Stimulated activated CD8-positive, alpha-beta memory T cell treated with anti-CD3 and anti-CD28 coated beads, Interleukin-12 subunit alpha, Interleukin-12 subunit beta, amount 100 ng/mL, for 24 hours (primary cell): ENCODE measurements around the gene LIMK1.
"Not testable (repeated sequence)": the region's sequence is repeated elsewhere in the genome, so short reads cannot be mapped to it uniquely, and the experiment has no call there.

ENCODE experiments used
- DNase-seq: peaks from one replicate; pipeline ENCODE4 v3.0.0-alpha.2; 2020; ENCODE audit errors: extremely low read depth

LIMK1 gene

DNA sequence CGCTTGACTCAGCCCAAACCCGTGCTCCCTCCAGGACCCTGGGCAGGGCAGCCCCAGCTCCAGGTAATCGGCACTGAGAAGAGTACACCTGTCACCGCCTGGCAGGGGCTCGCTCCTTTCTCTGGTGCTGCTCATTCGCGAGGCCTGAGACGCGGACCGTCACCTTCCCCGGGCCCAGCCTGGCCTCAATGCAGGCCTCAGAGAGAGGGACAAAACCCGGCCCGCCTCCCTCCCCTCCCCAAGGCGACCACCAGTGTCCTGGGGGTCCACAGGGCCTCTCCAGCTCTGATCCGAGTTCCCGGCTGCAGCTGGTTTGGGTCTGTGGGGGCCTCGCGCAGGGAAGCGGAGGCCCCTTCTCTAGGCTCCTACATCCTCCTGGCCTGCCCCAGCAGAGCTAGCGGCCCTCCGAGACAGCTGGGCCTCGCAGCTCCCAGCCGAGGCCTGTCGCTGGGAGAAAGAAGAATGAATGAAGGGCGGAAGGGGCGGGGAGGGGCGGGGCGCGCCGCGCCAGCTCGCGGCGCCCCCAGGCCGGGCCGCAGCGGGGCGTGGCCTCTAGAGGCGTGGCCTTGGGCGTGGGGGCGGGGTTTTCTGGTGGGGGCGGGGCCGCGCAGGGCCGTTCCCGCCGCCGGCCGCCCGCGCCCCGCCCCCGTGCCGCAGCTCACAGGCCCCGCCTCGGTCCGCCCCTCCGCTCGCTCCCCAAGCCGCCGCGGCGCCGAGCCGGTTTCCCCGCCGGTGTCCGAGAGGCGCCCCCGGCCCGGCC lies at the start of gene LIMK1:
LIMK1 (plus strand) TSS at position 688 of the 760 bp plus-strand sequence. CDS start 187 bp downstream, outside the sequence.
- DNase-seq, result peak; percentile 59

DNA sequence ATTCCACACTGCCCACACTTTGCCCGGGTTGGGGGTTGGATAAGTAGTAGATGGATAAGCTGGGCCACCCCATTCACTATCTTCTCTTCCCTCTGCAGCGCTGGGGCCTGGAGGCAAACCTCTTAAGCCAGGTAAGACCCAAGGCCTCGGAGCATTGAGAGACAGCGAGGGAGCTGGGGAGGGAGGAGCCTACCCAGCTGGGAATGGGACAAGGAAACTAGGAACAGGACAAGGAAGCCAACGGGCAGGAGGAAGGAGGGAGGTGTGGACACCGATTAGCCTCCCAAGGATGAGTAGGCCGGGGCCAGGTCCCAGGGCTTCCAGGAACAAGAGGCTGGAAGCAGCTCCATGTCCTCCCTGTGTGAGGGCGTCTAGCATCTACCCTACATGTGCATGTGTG lies 46.0 kb upstream of the LIMK1 start:
- no peak for DNase-seq

DNA sequence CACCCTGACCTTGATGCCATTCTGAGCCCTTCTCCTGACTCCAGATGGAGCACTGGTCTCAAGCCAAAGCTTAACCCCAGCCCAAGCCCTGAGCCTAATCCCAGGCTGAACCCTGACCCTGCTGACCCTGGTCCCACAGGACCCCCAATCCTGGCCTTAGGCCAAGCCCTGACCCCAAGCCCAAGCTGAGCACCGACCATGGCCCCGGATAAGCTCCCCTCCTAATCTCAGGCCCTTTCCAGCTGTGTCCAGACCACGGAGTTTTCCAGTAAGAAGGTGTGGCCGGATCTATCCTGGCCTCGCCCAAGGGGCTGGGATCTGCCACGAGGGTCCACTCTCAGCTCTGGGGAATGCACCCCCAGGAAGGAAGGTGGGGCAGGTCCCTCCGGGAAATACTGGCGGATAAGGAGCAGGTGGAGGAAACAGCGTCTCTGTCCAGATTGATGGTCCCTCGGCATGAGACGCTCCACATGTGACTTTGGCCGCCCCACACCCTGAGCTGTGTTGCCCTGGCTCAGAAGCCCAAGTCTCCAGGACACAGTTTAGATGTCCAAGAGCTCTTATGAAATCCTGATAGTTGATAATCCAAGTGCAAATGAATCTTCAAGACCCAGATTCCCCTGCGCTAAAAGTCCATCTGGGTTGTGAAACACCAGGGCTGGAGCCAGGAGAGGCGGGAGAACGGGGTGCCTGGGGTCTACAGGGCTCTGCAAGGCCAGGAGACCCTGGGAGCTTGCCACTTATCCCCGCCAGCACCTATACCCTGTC lies 45.2 kb upstream of the LIMK1 start:
- no peak for DNase-seq

DNA sequence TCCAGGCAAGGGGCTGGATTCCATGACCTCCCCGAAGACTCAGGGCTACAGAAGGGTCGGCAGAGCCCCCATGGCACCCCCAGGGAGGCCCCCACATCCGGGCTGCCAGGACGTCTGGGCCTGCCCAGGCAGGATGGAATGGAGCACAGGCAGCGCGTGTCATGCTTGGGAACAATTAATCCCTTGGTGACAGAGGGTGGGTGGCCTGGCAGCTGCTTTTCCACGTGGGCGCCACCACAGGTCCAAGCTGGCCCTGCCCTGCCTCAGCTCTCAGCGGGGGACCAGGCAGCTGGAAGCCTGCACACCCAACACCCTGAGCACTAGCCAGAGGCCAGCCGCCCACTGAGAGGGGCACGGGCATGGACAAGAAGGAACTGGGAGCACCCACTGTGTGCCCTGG lies 44.3 kb upstream of the LIMK1 start:
- DNase-seq, result no peak

DNA sequence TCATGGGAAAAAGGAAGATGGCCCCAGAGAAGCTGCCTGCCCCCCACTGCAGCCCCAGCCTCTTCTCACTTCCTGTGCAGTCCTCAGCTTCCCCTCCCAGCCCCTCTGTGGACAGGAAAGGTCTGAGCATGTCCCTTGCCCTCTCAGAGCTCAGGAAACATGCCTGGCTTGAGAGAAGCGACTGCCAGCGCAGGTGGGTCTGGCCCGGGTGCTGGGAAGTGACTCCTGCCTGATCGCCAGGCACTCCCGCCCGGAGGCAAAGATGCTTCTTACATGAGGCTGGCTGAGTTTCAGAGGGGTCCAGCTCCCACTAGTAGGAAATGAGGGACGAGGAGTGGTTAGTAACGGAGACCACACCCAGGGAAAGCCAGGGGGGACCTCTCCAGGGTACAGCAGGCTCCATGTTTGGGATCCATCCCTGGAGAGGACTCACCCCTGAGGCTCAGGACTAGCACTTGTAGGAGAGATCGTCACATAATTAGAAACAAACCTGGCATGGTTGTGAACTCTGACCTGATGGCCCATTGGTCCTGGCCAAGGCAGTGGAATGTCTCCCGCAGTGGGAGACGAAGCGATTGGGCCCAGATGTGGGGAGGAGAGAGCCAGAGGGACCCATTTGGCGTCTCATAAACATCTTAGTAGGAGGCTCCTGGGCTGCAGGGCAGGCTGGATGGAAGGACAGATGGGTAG lies 43.4 kb upstream of the LIMK1 start:
- no peak for DNase-seq

DNA sequence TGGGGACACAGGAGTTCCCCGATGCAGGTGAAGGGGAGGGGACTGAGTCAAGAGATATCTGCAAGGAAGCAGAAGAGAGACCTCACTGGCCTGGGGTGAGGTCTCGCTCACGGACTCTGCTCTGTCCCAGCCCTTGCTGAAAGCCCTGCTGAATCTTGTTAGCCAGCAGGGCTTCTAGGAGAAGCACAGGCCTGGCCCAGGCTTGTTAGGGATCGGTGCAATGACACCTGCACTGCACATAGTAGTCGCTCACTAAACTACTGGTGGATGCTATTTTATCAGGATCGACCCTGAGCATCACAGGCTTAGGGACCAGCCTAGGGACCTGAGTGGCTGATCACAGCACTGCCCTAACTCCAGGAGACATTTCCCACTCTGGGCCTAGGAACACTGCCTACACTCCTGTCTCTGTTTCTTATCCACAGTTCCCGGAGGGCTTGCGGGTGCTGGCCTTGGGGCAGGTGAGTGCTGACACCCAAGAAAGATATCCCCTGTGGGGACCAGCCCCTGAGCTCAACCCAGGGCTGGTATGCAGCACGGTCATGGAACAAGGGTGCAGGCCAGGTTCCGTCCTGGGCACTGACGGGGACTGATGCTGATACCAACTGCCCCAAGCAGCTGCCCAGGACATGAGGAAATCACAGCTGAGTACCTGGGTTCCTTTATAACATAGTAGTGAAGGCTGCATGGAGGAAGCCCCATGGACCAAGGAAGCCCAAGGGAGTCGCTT lies 42.6 kb upstream of the LIMK1 start:
- DNase-seq, result no peak

DNA sequence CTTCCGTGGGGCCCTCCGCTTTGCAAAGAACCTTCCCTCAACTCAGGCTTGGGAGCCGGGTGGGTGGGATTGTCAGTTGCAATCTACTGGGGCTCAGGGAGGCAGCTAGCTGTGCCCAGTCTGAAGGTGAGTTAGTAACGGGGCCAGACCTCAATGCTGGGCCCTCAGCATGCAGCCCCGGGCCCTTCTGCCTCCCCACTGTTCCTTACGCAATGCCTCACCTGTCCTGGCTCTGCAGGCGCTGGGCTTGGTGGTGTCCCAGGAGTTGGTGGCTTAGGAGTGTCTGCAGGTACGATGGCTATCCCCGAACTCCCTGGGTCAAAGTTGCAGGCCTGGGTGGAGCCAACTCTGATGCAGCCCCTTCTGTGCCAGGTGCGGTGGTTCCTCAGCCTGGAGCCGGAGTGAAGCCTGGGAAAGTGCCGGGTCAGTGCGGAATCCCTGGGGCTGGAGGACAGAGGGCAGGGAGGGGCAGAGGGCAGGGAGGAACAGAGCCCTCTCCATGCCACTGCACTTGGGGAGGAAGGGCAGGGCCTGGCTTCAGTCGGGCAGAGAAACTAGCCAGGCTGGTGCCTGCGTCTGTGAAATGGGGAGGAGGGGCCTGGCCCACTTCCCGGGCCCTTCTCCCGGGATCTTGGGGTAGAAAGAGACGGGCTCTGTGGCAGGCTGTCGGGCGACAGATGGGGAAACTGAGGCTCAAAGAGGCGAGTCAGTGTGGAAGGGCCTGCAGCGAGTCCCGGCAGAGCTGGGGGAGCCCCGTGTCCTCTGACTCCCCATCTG lies 40.7 kb upstream of the LIMK1 start:
- DNase-seq, result no peak

DNA sequence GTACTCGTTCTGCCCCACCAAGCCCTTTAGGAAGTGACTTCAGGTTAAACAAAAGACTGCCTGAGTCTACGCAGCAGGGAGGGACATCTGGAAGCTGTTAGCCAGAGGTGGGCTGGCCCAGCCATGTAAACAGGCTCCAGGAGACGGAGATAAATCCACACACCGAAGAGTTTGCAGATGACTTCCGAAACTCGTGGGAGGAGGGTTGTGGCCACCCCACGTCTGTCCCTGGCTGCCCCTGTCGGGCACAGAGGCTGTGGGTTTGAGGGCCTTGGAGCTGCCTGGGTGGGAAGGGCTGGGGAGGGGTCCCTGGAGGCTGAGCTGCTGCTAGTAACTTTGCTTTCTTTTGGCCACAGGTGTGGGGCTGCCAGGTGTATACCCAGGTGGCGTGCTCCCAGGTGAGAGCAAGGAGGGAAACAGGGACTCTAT lies 40.1 kb upstream of the LIMK1 start:
- no peak for DNase-seq

DNA sequence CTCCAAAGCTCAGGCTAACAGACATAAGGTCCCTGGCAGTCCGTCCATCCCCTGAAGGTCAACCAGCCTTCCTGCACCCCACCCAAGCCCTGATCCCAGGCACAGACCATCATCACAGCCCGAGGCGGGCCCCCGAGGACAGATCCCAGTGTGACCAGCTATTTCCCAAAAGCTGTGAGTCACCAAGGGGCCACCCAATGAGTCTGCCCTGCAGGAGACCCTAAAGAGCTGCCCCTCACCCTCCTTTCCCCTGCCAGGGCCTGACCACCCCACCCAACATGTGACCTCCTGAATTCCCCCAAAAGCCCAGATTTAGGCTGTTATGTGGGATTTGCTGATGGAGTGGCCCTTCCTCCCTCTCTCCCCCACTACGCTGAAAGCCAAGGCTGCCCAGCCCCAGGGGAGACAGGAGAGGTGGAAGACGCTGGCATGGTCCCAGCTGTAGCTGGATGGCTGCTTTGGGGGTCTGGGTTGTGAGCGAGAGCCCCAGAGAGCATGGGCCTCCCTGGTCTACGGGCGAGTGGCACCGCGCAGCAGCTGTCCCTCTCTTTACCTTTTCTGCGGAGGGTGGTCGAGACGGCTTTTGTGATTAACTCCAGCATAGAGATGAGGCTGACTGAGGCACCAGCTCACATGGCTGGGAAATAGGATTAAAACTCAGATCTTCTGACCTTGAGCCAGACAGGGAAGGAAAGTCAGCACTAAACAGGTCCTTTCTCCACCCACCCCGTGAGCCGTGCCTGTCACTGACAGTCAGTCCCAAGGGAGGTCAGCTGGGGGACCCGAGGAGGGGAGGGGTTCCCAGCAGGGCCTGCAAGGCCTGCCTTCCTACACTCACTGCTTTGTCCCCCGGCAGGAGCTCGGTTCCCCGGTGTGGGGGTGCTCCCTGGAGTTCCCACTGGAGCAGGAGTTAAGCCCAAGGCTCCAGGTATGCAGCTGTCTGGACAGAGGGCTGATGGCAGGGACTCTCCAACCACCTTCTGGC lies 38.9 kb upstream of the LIMK1 start:
- no peak for DNase-seq

DNA sequence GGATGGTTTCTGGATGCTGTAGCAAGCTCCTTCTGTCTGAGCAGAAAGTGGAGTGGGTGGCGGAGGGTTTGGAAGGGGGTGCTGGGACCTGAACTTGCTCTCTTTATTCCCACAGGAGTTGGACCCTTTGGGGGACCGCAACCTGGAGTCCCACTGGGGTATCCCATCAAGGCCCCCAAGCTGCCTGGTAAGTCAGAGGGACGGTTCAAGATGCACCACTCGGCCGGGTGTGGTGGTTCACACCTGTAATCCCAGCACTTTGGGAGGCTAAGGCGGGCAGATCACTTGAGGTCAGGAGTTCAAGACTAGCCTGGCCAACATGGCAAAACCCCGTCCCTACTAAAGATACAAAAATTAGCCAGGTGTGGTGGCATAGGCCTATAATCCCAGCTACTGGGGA lies 37.0 kb upstream of the LIMK1 start:
- not testable (repeated sequence) for DNase-seq

DNA sequence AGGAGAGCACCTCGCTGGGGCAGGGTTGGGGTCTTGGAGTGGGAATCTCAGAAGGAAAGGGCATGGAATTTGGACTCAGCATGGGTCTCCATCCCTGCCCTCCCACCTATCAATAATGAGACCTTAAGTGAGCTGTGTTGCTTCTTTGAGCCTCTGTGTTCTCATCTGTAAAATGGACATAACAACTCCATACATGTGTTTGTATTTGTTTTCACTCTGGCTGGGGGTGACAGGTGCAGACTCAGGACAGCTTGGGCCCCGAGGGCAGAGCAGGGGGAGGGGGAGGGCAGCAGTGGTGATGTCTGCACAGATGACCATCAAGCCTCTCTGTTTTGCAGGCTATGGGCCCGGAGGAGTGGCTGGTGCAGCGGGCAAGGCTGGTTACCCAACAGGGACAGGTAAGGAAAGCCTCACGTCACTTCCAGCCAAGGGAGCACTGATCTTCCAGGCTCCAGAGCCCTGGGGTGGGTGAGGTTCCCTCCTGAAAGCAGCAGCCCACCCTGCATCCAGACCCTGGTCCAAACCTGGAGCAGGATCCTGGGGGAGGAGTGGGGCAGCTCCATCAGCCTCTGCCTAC lies 35.7 kb upstream of the LIMK1 start:
- no peak for DNase-seq

DNA sequence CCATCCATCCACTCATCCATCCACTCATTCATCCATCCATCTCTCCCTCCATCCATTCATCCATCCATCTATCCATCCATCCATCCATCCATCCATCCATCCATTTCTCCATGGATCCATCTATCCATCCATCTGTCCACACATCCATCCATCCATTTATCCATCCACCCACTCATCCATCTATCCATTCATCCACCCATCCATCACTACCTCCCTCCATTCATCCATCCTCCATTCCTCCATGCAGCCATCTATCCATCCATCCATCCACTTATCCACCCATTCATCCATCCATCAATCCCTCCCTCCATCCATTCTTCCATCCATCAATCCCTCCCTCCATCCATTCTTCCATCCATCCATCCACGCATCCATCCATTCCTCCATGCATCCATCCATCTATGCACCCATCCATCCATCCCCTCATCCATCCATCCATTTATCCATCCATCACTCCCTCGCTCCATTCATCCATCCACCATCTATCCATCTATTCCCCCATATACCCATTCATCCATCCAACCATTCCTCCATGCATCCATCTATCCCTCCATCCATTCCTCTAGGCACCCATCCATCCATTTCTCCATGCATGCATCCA lies 34.5 kb upstream of the LIMK1 start:
- no peak for DNase-seq

DNA sequence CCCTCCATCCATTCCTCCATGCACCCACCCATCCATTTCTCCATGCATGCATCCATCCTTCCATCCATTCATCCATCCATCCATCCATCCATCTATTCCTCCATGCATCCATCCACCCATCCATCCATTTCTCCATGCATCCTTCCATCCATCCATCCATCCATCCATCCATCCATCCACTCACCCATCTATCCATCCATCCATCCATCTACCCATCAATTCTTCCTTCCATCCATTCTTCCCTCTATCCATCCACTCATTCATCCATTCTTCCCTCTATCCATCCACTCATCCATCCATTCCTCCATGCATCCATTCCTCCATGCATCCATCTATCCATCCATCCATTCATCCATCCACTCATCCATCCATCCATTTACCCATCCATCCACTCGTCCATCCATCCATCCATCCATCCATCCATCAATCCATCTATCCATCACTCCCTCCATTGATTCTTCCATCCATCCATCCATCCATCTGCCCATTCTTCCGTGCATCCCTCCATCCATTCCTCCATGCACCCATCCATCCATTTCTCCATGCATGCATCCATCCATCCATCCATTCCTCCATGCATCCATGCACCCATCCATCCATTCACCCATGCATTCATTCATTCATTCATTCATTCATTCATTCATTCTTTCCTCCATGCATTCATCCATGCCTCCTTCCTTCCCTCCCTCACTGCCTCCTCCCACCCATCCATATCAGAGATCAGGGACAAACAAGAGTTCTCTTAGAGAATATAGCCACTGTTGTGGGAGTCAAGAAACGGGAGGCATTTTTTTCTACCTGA lies 33.4 kb upstream of the LIMK1 start:
- DNase-seq, result no peak

DNA sequence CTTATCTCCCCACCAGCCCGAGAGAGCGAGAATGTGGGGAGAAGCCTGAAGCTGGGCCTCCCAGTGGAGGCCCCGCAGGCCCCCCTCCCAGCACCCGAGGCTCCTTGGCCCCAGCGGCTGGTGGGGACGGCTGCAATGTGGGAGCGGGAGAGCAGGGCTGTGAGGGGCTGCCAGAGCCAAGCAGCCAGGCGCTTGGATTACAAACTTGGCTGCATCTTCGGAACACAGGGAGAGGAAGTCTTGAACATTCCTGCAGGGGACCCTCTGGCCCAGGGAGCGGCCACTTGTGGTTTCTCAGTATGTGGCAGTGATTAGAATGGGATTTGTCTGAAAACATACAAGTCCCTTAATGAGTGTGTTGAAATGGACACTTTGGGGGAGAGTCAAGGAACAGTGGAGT lies 32.4 kb upstream of the LIMK1 start:
- DNase-seq, result no peak

DNA sequence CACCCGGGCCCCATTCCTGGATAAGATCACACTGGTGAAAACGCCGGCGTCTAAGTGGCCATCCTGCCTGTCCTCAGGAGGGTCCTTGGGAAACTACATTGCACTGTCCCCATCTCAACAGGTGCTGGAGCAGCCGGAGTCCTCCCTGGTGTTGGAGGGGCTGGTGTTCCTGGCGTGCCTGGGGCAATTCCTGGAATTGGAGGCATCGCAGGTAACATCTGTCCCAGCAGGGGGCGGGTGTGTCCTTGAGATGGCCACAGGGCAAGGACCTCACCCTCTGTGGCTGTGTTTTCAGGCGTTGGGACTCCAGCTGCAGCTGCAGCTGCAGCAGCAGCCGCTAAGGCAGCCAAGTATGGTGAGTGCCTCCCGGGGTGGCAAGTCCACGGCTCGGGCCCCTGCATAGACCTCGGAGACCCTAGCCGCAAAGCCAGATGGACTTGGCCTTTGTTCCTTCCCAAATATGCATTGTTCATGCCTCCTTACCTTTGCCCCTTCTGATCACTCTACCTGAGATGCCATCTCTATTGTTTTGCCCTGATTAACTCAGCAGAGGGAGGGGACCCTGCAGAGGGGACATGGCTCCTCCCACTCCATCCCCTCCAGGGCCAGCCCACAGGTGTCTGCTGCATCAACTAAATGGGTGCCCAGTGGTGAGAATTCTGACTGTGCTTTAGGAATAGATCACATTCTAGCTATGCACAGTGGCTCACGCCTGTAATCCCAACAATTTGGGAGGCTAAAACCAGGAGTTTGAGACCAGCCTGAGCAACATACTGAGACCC lies 31.8 kb upstream of the LIMK1 start:
- DNase-seq, result no peak

DNA sequence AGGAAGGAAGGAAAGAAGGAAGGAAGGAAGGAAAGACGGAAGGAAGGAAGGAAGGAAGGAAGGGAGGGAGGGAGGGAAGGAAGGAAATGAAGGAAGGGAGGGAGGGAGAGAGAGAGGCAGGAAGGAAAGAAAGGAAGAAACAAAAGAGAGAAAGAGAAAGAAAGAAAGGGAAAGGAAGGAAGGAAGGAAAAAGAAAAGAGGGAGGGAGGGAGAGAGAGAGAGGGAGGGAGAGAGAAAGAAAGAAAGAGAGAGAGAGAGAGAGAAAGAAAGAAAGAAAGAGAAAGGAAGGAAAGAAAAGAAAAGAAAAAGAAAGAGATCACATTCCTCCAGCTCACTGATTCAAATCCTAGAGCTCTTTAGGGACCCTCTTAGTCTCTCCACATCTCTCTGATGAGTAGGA lies 31.0 kb upstream of the LIMK1 start:
- no peak for DNase-seq

DNA sequence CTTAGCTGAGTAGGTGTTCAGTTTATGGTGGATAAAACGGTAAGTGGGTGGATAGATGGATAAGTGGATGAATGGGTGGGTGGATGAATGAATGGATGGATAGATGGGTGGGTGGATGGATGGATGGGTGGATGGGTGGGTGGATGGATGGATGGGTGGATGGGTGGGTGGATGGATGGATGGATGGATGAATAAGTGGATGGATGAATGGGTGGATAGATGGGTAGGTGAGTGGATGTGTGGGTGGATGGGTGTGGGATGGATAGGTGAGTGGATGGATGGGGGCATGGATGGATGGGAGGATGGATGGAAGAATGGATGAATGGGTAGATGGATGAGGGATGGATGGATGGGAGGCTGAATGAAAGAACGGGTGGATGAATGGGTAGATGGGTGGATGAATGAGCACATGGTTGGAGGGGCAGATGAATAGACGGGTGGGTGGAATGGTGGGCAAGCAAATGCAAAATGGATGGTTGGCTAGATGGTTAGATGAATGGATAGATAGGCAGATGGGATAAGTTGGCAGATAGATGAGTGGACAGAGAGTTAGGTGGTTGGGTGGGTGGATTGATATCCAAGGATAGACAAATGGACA lies 29.9 kb upstream of the LIMK1 start:
- DNase-seq, result no peak
